Activated CD4-positive, alpha-beta memory T cell treated with anti-CD3 and anti-CD28 coated beads for 36 hours (primary cell): Measurements from ENCODE around the gene FABP1. TPM values are rescaled to one million over a fixed set of nuclear protein-coding genes. Genes with fewer than 3 reads are reported as not detected.
A peak's percentile ranks its signal among the peaks of the same experiment; 100 is the strongest.

Experiments
- CTCF ChIA-PET: fragments of 350-600 bp; sonication (Branson Sonifier 250); formaldehyde crosslinking; loops from one replicate; lab custom pipeline; 2021; ENCODE audit warnings: antibody characterized with exemption, inconsistent platforms; lab: Charles Lee
- POLR2A ChIA-PET: fragments of 350-600 bp; sonication (Branson Sonifier 250); formaldehyde crosslinking; loops from one replicate; lab custom pipeline; 2021; ENCODE audit warnings: antibody characterized with exemption; lab: Charles Lee
- DNase-seq: peaks from one replicate; pipeline ENCODE4 v3.0.0-alpha.2; 2020
- H3K27ac Mint-ChIP-seq: one replicate; pipeline ENCODE4 v1.8.0; 2021; ENCODE audit warnings: mixed read lengths
- H3K27me3 Mint-ChIP-seq: one replicate; pipeline ENCODE4 v1.8.0; 2021; ENCODE audit warnings: mixed read lengths
- H3K36me3 Mint-ChIP-seq: one replicate; pipeline ENCODE4 v1.8.0; 2021; ENCODE audit warnings: mixed read lengths
- H3K4me1 Mint-ChIP-seq: one replicate; pipeline ENCODE4 v1.8.0; 2021; ENCODE audit warnings: low read depth, mixed read lengths
- H3K4me3 Mint-ChIP-seq: one replicate; pipeline ENCODE4 v1.8.0; 2021; ENCODE audit warnings: mild to moderate bottlenecking, mixed read lengths
- H3K9me3 Mint-ChIP-seq: one replicate; pipeline ENCODE4 v1.8.0; 2021; ENCODE audit warnings: mixed read lengths
- intact Hi-C: fragments of 100-400 bp; cut with micrococcal nuclease; formaldehyde crosslinking; loops from one replicate; pipeline ENCODE4 v1.15.1; 2023
- total RNA-seq, 2 experiments: library from RNA; stranded (reverse); gene quantifications; one replicate each; pipeline ENCODE4 v1.2.3, GENCODE V29; 2021

Gene FABP1
- total RNA-seq, 2 experiments from 2014 or later = not detected

GRCh38 chr2:88099798-88100488 lies 27.9 kb downstream of the FABP1 start:
- ChIA-PET POLR2A (no interaction called here), CTCF (interaction anchor here (3.1 kb wide), 1 partner anchor 40 kb away, joined by 11 read pairs; no protein-coding TSS in a partner anchor)
- H3K4me1 Mint-ChIP-seq = no peaks in the 10 kb centered on the region
- no peak overlapping the region for H3K27ac Mint-ChIP-seq
- peaks cover 1% of the 10 kb centered on the region for H3K27me3 Mint-ChIP-seq
- H3K36me3 Mint-ChIP-seq = no peaks in the 10 kb centered on the region
- no peak overlapping the region for H3K4me3 Mint-ChIP-seq
- H3K9me3 Mint-ChIP-seq = no peaks in the 10 kb centered on the region
- intact Hi-C loops = no loop called here
- DNase-seq = no peak

DNA sequence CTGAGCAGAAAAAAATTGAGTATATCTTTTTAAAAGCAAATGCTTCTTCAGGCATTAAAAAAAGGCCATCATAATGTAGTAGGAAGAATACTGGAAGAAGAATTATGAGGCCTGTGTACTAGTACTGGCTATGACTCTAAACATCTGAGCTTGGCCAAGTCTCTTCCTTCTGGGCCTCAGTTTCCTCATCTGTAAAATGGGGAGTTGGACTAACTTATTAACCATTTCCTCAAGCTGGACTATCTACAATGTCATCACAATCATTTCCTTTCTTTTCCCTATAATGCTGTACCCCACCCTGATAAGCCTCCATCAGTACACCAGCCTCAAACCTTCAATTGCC lies 29.3 kb downstream of the FABP1 start:
- Mint-ChIP-seq H3K9me3 (no peaks in the 10 kb centered on the region), H3K27me3 (no peaks in the 10 kb centered on the region), H3K27ac (no peak overlapping the region), H3K36me3 (no peaks in the 10 kb centered on the region), H3K4me3 (no peak overlapping the region), H3K4me1 (no peaks in the 10 kb centered on the region)
- intact Hi-C loops = no loop called here
- DNase-seq = no peak
- CTCF ChIA-PET = interaction anchor here (3.1 kb wide), 1 partner anchor 38 kb away, joined by 11 read pairs; no protein-coding TSS in a partner anchor
- POLR2A ChIA-PET = no interaction called here

- CTCF ChIA-PET = no interaction called here
- POLR2A ChIA-PET = no interaction called here
- Mint-ChIP-seq H3K4me1 (no peaks in the 10 kb centered on the region), H3K27ac (no peak overlapping the region), H3K36me3 (no peaks in the 10 kb centered on the region), H3K4me3 (no peak overlapping the region), H3K9me3 (no peaks in the 10 kb centered on the region), H3K27me3 (no peaks in the 10 kb centered on the region)
- intact Hi-C loops = no loop called here
- no peak for DNase-seq
These were observed 29.8 kb downstream of the FABP1 start for GRCh38 chr2:88097891-88098557.

GRCh38 chr2:88097192-88097591 lies 30.7 kb downstream of the FABP1 start:
- ChIA-PET CTCF (no interaction called here), POLR2A (no interaction called here)
- intact Hi-C loops = no loop called here
- Mint-ChIP-seq H3K9me3 (no peaks in the 10 kb centered on the region), H3K4me3 (no peak overlapping the region), H3K27me3 (no peaks in the 10 kb centered on the region), H3K36me3 (no peaks in the 10 kb centered on the region), H3K27ac (no peak overlapping the region), H3K4me1 (no peaks in the 10 kb centered on the region)
- DNase-seq = no peak

GRCh38 chr2:88096708-88097107 lies 31.2 kb downstream of the FABP1 start:
- CTCF ChIA-PET = no interaction called here
- intact Hi-C loops = no loop called here
- Mint-ChIP-seq H3K36me3 (no peaks in the 10 kb centered on the region), H3K27me3 (no peaks in the 10 kb centered on the region), H3K4me1 (no peaks in the 10 kb centered on the region), H3K27ac (no peak overlapping the region), H3K9me3 (no peaks in the 10 kb centered on the region), H3K4me3 (no peak overlapping the region)
- DNase-seq = no peak
- POLR2A ChIA-PET = no interaction called here

DNA sequence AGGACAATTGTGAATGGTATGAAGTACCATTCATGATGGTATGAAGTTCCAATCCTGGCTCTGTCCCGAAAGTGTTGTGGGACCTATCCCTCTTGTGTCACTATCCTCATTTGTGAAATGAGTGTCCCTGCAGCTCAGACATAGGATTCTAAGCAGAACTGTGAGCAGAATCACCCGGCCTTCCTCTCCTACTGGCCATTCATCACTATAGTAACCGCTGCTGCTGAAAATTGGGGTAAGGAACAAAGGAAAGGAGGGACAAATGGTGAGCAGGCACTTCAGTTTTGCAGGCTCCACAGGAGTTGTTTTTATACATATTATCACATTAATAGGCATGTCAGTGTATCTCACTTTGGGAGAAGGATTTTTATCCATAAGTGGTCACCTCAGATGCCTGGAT lies 32.8 kb downstream of the FABP1 start:
- intact Hi-C loops = no loop called here

GRCh38 chr2:88092773-88093172 lies 35.1 kb downstream of the FABP1 start:
- Mint-ChIP-seq H3K9me3 (no peaks in the 10 kb centered on the region), H3K27ac (no peak overlapping the region), H3K27me3 (no peaks in the 10 kb centered on the region), H3K4me3 (no peak overlapping the region), H3K36me3 (no peaks in the 10 kb centered on the region), H3K4me1 (peaks cover 12% of the 10 kb centered on the region)
- no peak for DNase-seq
- POLR2A ChIA-PET = no interaction called here
- CTCF ChIA-PET = interaction anchor here (1.1 to 2.0 kb wide), 2 partner anchors 32 to 67 kb away, joined by 4 to 6 read pairs; no protein-coding TSS in a partner anchor
- intact Hi-C loops = no loop called here

More for the DNA sequence above, 32.8 kb downstream of the FABP1 start:
- Mint-ChIP-seq H3K9me3 (no peaks in the 10 kb centered on the region), H3K27me3 (no peaks in the 10 kb centered on the region), H3K4me1 (peaks cover 12% of the 10 kb centered on the region), H3K27ac (no peak overlapping the region), H3K4me3 (no peak overlapping the region), H3K36me3 (no peaks in the 10 kb centered on the region)
- CTCF ChIA-PET = no interaction called here
- DNase-seq = no peak
- POLR2A ChIA-PET = no interaction called here

- Mint-ChIP-seq H3K4me3 (no peak overlapping the region), H3K27me3 (no peaks in the 10 kb centered on the region), H3K36me3 (no peaks in the 10 kb centered on the region), H3K4me1 (peaks cover 12% of the 10 kb centered on the region), H3K27ac (no peak overlapping the region), H3K9me3 (no peaks in the 10 kb centered on the region)
- intact Hi-C loops = no loop called here
- ChIA-PET CTCF (interaction anchor here (1.1 to 2.0 kb wide), 2 partner anchors 32 to 68 kb away, joined by 4 to 6 read pairs; no protein-coding TSS in a partner anchor), POLR2A (no interaction called here)
- no peak for DNase-seq
These were observed 35.9 kb downstream of the FABP1 start for GRCh38 chr2:88091943-88092342.

DNA sequence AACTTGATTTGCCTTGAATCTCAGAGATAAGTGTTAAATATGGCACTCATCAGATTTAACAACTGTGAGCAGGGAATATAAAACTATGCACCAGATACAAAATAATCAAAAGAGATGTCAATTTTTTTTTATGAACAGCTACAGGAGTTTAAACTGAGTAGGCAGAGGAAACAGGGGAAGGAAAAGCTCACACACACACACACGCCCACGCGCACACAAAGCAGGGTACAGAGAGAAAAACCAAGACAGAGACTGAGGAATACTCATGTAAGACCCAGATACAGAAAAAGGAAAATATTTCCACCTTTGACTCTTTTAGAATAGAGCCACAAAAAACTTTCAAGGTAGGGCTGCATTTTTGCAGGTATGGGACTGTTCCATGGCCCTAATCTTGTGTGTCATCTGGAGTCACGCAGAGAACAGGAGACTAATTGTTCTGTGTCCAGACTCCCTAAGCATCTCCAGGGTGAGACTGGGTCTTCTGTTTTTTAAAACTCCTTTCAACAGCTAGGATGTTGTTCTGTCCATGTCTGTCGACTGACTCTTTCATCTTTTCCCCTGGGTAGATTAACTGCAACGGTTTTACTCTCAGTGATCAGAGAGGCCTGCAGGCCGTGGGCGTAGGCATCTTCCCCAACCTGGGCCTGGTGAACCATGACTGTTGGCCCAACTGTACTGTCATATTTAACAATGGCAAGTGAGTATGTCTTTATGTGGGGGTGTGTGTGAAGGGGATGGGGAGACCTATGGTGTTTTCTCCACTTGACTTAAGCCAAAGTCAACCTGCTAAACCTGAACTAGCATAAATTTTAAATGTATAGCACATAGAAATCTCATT lies 37.2 kb downstream of the FABP1 start:
- no peaks in the 10 kb centered on the region for H3K36me3 Mint-ChIP-seq
- peak; percentile 48 for DNase-seq
- H3K27me3 Mint-ChIP-seq = no peaks in the 10 kb centered on the region
- intact Hi-C loops = no loop called here
- ChIA-PET POLR2A (no interaction called here), CTCF (interaction anchor here (0.6 to 2.0 kb wide), 3 partner anchors 30 to 69 kb away, joined by 3 to 6 read pairs (median 5); no protein-coding TSS in a partner anchor)
- H3K4me3 Mint-ChIP-seq = no peak overlapping the region
- H3K9me3 Mint-ChIP-seq = no peaks in the 10 kb centered on the region
- H3K4me1 Mint-ChIP-seq = peaks cover 12% of the 10 kb centered on the region
- H3K27ac Mint-ChIP-seq = peak overlapping the region; percentile 61

GRCh38 chr2:88088999-88089398 lies 38.9 kb downstream of the FABP1 start:
- H3K27ac Mint-ChIP-seq = no peak overlapping the region
- peaks cover 12% of the 10 kb centered on the region for H3K4me1 Mint-ChIP-seq
- POLR2A ChIA-PET = no interaction called here
- DNase-seq = no peak
- H3K27me3 Mint-ChIP-seq = no peaks in the 10 kb centered on the region
- no peaks in the 10 kb centered on the region for H3K9me3 Mint-ChIP-seq
- CTCF ChIA-PET = interaction anchor here (1.3 kb wide), 1 partner anchor 29 kb away, joined by 5 read pairs; no protein-coding TSS in a partner anchor
- no peak overlapping the region for H3K4me3 Mint-ChIP-seq
- H3K36me3 Mint-ChIP-seq = no peaks in the 10 kb centered on the region
- intact Hi-C loops = no loop called here

DNA sequence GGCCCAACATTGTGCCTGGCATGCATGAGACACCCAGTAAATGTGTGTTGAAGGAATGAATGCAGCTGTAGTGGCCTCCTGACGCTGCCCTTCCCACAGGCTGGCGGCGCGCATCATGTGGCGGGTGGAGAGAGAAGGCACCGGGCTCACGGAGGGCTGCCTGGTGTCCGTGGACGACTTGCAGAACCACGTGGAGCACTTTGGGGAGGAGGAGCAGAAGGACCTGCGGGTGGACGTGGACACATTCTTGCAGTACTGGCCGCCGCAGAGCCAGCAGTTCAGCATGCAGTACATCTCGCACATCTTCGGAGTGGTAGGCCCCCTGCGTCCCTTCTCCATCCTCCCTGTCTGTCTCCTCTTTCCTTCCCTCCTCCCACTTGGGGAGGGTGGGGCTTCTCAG lies 40.1 kb downstream of the FABP1 start:
- Mint-ChIP-seq H3K36me3 (no peaks in the 10 kb centered on the region), H3K4me3 (no peak overlapping the region), H3K27me3 (no peaks in the 10 kb centered on the region), H3K27ac (no peak overlapping the region), H3K4me1 (peaks cover 12% of the 10 kb centered on the region), H3K9me3 (no peaks in the 10 kb centered on the region)
- CTCF ChIA-PET = no interaction called here
- intact Hi-C loops = no loop called here
- no peak for DNase-seq
- POLR2A ChIA-PET = no interaction called here

- intact Hi-C loops = no loop called here
- no peak overlapping the region for H3K4me3 Mint-ChIP-seq
- ChIA-PET CTCF (no interaction called here), POLR2A (no interaction called here)
- H3K9me3 Mint-ChIP-seq = no peaks in the 10 kb centered on the region
- peaks cover 12% of the 10 kb centered on the region for H3K4me1 Mint-ChIP-seq
- H3K27me3 Mint-ChIP-seq = no peaks in the 10 kb centered on the region
- no peak for DNase-seq
- H3K36me3 Mint-ChIP-seq = no peaks in the 10 kb centered on the region
- H3K27ac Mint-ChIP-seq = no peak overlapping the region
These were observed 40.8 kb downstream of the FABP1 start for GRCh38 chr2:88087073-88087472.
